Measurements from ENCODE around the gene CCDC187.

The CCDC187 gene

GRCh38 chr9:136339958-136340310 is 36.0 kb upstream of the CCDC187 start:
- no peak for DNase-seq (ENCODE audit: low read depth in 3 of 3)

DNA sequence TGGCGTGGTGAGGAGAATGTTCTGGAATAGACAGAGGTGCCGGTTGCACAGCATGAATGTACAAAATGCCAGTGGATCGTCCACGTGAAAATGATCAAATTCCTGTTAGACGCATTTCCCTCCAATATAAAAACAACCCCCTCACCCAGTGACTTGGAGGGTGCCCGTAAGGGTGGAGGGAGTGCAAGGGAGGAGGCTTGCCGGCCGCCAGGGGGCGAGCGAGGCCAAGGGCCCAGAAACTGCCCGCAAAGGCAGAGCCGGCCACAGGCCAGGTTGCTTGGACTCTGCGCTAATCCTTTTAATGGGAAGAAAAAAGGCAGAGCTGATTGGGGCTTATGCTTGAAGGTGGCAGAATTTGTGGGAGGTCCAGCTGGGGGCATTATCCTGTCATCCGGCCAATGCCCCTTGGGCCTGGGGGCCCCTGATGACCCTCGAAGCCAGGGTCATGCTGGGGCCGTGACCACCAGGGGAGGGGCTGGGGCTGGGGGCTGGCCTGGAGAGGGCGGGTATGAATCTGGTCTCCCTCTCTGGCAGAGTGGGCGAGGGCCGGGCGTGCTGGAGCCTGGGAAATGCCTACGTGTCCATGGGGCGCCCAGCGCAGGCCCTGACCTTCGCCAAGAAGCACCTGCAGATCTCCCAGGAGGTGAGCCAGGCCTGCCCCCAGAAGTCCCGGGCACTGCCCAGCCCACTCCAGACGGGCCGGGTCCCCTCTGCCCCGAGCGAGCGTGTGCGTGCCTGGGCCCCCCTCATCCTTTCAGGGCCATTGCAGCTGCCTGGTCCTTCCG is 35.5 kb upstream of the CCDC187 start:
- no peak for DNase-seq (ENCODE audit: low read depth in 3 of 3)

DNA sequence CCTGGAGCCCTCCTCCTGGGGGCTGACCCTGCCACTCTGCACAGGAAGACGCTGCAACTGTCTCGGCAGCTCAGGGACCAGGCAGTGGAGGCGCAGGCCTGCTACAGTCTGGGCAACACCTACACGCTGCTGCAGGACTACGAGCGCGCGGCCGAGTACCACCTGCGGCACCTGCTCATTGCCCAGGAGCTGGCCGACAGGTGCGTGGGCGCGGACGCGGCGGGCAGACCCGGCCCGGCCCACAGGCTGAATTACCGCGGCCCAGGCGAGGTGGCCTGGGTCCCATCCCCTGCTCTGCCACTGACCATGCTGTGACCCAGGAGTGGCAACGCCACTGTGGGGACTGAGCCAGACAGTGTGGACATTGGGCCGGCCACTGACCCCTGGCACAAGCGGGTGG is 34.6 kb upstream of the CCDC187 start:
- DNase-seq (ENCODE audit: low read depth in 3 of 3) = no peak

- DNase-seq (ENCODE audit: low read depth in 3 of 3) = no peak
These were observed 33.8 kb upstream of the CCDC187 start for GRCh38 chr9:136337416-136338395.

DNA sequence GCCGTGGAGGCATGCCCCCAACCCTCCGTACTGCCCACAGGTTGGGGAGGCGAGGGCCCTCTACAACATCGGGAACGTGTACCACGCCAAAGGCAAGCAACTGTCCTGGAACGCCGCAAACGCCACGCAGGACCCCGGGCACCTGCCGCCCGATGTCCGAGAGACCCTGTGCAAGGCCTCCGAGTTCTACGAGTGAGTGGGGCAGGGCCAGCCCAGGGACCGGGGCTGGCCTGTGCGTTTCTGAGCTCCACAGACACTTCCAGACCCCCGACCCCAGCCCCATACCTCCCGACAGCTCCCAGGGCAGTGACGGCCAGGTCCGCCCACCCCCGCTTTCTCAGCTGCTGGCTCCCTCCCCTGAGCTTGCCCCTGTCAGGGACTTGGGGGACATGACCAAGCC is 33.0 kb upstream of the CCDC187 start:
- DNase-seq (ENCODE audit: low read depth in 3 of 3) = no peak

- DNase-seq (ENCODE audit: low read depth in 3 of 3) = no peak
These were observed 32.4 kb upstream of the CCDC187 start for GRCh38 chr9:136336156-136336870.

DNA sequence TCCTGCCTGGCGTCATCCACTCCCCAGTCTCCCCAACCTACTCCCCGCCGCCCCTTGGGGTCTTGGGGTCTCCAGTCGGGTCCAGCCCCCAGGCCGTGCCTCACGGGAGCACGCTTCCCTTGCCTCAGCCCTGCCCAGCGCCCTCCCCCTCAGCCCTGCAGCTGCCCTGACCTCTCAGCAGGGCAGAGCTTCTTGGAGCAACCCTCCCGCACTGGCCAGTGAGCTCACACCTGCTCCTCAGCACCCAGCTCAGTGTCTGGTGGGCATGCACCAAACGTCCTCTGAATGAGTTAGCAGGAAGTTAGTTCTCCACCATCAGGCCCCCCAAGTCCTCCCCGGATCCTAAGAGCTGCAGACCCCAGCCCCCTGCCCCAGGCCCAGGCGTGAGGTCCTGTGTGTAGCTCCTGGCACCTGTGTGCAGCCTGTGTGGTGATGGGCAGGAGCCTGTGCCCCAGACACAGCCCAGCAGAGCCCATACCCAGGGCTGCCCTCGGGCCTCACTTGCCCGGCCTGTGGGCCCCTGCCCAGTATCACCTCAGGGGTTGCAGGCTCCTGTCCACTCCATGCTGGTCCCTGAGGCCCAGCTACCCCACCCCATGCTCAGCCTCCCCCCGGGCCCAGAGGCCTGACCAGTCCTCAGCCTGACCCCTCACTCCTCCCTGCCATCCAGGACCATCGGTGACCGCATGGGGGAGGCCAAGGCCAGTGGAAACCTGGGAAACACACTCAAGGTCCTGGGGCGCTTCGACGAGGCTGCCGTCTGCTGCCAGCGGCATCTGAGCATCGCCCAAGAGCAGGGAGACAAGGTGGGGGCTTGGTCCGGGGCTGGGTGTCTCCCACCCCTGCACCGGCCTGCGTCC is 31.6 kb upstream of the CCDC187 start:
- DNase-seq (ENCODE audit: low read depth in 3 of 3) = no peak

DNA sequence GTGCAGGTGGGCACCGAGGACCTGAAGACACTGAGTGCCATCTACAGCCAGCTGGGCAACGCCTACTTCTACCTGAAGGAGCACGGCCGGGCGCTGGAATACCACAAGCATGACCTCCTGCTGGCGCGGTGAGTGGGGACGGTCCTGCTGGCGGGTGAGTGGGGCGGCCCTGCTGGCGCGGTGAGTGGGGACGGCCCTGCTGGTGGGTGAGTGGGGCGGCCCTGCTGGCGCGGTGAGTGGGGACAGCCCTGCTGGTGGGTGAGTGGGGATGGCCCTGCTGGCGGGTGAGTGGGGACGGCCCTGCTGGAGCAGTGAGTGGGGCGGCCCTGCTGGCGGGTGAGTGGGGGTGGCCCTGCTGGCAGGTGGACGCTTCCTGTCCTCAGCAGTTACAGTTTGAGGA is 30.6 kb upstream of the CCDC187 start:
- DNase-seq (ENCODE audit: low read depth in 3 of 3) = no peak

- no peak for DNase-seq (ENCODE audit: low read depth in 3 of 3)
These were observed 29.6 kb upstream of the CCDC187 start for GRCh38 chr9:136333486-136333885.

GRCh38 chr9:136333045-136333444 is 29.2 kb upstream of the CCDC187 start:
- DNase-seq (ENCODE audit: low read depth in 3 of 3) = no peak

GRCh38 chr9:136332482-136332983 is 28.6 kb upstream of the CCDC187 start:
- DNase-seq (ENCODE audit: low read depth in 3 of 3) = no peak

DNA sequence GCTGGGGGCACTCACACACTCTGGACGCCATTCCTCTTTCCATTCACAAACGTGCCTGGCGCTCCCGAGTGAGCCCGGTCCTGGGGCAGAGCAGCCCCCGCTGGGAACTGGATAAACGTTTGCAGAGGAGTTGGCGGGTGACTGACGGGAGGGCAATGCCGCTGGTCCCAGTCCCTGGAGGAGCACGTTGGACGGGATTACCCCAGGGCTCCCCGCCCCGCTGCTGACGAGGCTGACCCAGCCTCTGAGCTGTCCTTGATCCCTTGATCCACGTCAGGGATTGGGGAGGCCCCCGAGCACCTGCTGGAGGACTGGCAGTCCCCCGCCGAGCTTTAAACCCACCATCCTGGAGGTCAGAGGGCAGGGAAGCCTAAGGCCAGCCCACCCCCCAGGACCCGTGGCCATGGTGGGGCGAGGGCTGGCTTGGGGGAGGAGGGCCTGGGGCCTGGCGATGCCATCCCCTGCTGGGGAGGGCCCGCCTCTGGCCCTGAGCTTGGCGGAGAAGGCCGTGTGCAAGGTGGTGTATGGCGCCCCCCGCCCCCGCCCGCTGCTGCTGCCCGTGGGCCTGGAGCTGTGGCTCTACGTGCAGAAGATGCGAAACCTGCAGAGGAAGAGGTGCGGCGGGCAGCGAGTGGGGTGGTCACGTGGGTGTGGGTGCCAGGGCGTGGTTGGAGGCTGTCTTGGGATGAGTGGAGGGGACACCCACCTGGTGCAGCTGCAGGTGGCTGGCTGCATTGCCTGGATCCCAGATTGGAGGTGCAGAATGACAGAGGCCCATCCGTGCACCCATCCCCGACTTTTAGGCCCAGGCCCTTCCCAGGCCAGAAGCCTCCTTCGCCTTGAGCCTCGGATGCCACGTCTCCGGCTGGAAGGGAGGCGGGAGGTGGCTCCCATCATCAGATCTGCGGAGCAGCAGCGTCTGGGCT is 27.9 kb upstream of the CCDC187 start:
- no peak for DNase-seq (ENCODE audit: low read depth in 3 of 3)

DNA sequence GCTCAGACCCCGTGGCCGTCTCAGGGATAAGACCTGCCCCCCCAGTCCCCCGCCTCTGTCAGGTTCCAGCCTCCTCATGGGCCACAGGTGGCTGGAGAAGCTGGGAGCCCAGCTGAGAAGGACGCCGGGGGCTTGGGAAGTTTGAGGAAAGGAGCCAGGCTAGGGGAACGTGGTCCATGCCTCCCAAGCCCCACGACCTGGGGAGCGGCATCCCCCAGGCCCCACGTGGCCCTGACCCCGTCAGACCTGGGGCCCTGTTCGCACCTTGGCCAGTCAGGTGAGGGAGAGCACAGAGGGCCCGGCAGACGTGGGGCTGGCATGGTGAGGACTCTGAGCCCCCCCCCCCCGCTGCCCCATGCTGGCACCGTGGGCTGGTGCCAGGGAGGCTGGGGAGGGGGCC is 27.1 kb upstream of the CCDC187 start:
- no peak for DNase-seq (ENCODE audit: low read depth in 3 of 3)

GRCh38 chr9:136330406-136330990 is 26.6 kb upstream of the CCDC187 start:
- DNase-seq (ENCODE audit: low read depth in 3 of 3) = no peak

- DNase-seq (ENCODE audit: low read depth in 3 of 3) = no peak
These were observed 25.9 kb upstream of the CCDC187 start for GRCh38 chr9:136329636-136330405.

GRCh38 chr9:136329211-136329627 is 25.3 kb upstream of the CCDC187 start:
- DNase-seq (ENCODE audit: low read depth in 3 of 3) = no peak

- DNase-seq (ENCODE audit: low read depth in 3 of 3) = no peak
These were observed 24.7 kb upstream of the CCDC187 start for GRCh38 chr9:136328622-136329041.

GRCh38 chr9:136328011-136328621 is 24.2 kb upstream of the CCDC187 start:
- DNase-seq (ENCODE audit: low read depth in 3 of 3) = no peak

Measured in stimulated activated CD4-positive, alpha-beta T cell treated with anti-CD3 and anti-CD28 coated beads, TNF-alpha, amount 100 ng/mL, for 48 hours (primary cell).